Psoas muscle (tissue), 8 donors: ENCODE data around the gene GNB5. TPM values are rescaled to one million over a fixed set of nuclear protein-coding genes. Genes with fewer than 3 reads are reported as not detected.
"Not testable (repeated sequence)": the region's sequence is repeated elsewhere in the genome, so short reads cannot be mapped to it uniquely, and the experiment has no call there.

Experiments
- ATAC-seq, 4 donors: fragments of 200-7000 bp; cut with Tn5 transposase; one replicate each; pipeline ENCODE4 v1.9.1; 2020; ENCODE audit warnings: moderate library complexity in 3 of 4, mild to moderate bottlenecking in 2 of 4
- DNase-seq, 2 donors: peaks; one replicate each; pipeline ENCODE4 v3.0.0-alpha.2; 2020
- H3K27ac ChIP-seq: fragments of 200-600 bp; one replicate; pipeline ENCODE4 v1.8.0; 2022
- H3K27me3 ChIP-seq, 3 donors: fragments of 200-600 bp in 1 of 3; one replicate each; pipeline versions ENCODE4 v1.6.1 to v1.8.0; 2013 to 2022; ENCODE audit warnings: low read length in 2 of 3, mild to moderate bottlenecking in 2 of 3, moderate library complexity in 1 of 3; ENCODE audit not compliant: insufficient read depth in 3 of 3
- H3K36me3 ChIP-seq, 2 donors: fragments of 200-600 bp in 1 of 2; one replicate each; pipeline versions ENCODE4 v1.6.1 to v1.8.0; 2013 to 2022; ENCODE audit warnings: low read depth in 1 of 2, mild to moderate bottlenecking in 1 of 2, moderate library complexity in 1 of 2; ENCODE audit not compliant: insufficient read depth in 1 of 2
- H3K4me1 ChIP-seq: fragments of 200-600 bp; one replicate; pipeline ENCODE4 v1.8.0; 2022
- H3K4me3 ChIP-seq: fragments of 200-600 bp; one replicate; pipeline ENCODE4 v1.8.0; 2022; ENCODE audit warnings: mild to moderate bottlenecking
- H3K9me3 ChIP-seq: fragments of 200-600 bp; one replicate; pipeline ENCODE4 v1.8.0; 2022
- WGBS, 3 donors: extraction: QIAGEN DNeasy Blood & Tissue Kit; methylation state at CpG; one replicate each; pipeline versions ENCODE4 v1.1.6 to v1.1.7; 2013; 5-methylcytosine and 5-hydroxymethylcytosine counted together
- intact Hi-C, 2 donors: fragments of 100-400 bp; cut with DNase I; formaldehyde crosslinking; loops; one replicate each; pipeline versions ENCODE4 v1.11.0 to v1.14.2; 2022
- polyA plus RNA-seq, 3 donors: library from polyadenylated mRNA; stranded (reverse); fragments of 200-250 nt; gene quantifications; one replicate each; pipeline ENCODE4 v1.2.3, GENCODE V29; 2013
- total RNA-seq, 4 donors: library from RNA; stranded (reverse); fragmentation: NEBNext Ultra II Directional in 2 of 4; extraction: Animal tissue kit (Norgen Biotek cat#: 25700) in 2 of 4; gene quantifications; one replicate each; pipeline versions ENCODE4 v1.2.1 to v1.2.4, GENCODE V29; 2021 to 2023
- TF ChIP-seq, protein P1 (sequence below): fragments of 200-600 bp; IDR thresholded peaks from one replicate; pipeline ENCODE4 v1.8.0; 2022; ENCODE audit warnings: antibody characterized with exemption
- donor health status: healthy with polysubstance abuse.
- donor health status: DM: no; HTN: no; CAD: no; lungs with moderate emphysema.
- donor health status: Bipolar disorder and iron deficiency.
- donor health status: healthy.
- donor health status: DM: yes; HTN: yes; CAD: no.
- donor health status: DM: no; HTN: no; CAD: no.
- donor health status: DM: no; HTN: no; CAD: no.
- donor health status: DM: yes; HTN: yes; CAD: no.

The GNB5 gene
- total and polyA plus RNA-seq, 7 donors: 0.86 to 2.5 (median 1.4) TPM

DNA sequence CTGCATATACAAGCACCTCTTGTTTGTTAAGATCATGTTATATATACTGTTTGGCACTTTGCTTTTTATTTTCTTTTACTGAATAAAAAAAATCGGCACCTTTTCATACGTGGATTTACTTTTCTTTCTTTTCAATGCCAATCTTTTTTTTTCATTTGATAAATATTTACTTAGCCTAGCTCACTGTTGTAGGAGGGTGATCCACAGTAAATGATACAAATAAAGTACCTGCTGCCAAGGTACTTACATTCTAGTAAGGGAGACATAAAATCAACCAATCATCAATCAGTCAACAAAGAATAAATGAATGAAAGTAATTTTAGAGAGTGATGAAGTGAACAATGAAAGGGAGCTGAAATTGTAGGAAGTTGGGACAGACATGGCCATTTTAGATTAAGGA is 18.3 kb downstream of the GNB5 start:
- Histone ChIP-seq H3K36me3 (no peaks in the 10 kb centered on the region), H3K9me3 (no peaks in the 10 kb centered on the region), H3K4me1 (no peaks in the 10 kb centered on the region), H3K4me3 (no peak overlapping the region), H3K27ac (no peak overlapping the region), H3K27me3 (no peaks in the 10 kb centered on the region)
- intact Hi-C loops: no loop called here
- TF ChIP-seq, protein P1, sequence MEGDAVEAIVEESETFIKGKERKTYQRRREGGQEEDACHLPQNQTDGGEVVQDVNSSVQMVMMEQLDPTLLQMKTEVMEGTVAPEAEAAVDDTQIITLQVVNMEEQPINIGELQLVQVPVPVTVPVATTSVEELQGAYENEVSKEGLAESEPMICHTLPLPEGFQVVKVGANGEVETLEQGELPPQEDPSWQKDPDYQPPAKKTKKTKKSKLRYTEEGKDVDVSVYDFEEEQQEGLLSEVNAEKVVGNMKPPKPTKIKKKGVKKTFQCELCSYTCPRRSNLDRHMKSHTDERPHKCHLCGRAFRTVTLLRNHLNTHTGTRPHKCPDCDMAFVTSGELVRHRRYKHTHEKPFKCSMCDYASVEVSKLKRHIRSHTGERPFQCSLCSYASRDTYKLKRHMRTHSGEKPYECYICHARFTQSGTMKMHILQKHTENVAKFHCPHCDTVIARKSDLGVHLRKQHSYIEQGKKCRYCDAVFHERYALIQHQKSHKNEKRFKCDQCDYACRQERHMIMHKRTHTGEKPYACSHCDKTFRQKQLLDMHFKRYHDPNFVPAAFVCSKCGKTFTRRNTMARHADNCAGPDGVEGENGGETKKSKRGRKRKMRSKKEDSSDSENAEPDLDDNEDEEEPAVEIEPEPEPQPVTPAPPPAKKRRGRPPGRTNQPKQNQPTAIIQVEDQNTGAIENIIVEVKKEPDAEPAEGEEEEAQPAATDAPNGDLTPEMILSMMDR: no peak
- ATAC-seq: no peak
- DNase-seq: no peak
- WGBS, 3 donors: 87 to 94% (median 91%) methylated on average over 2 of the region's 2 CpGs

DNA sequence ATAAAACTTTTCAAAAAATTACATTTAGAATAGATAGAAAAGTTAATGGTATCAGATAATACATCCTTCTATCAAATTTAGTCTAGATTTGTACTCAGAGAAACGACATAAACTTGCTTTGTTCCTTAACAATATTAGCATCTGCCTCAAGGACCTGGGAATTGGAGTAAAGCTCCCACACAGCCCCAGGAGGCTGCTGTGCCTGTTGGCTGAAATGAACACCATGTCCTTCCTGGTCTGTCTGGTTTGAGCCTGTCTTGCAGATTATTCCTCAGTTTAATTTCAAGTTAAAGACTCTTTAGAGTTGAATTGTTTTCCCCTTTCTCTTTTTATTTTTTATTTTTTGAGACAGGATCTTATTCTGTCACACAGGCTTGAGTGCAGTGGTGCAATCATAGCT is 19.4 kb downstream of the GNB5 start:
- H3K9me3 ChIP-seq: no peaks in the 10 kb centered on the region
- H3K4me1 ChIP-seq: no peaks in the 10 kb centered on the region
- intact Hi-C loops: no loop called here
- TF ChIP-seq, protein P1: no peak
- H3K36me3 ChIP-seq: no peaks in the 10 kb centered on the region
- H3K27ac ChIP-seq: no peak overlapping the region
- no peaks in the 10 kb centered on the region for H3K27me3 ChIP-seq
- ATAC-seq: no peak
- no peak overlapping the region for H3K4me3 ChIP-seq
- no peak for DNase-seq
- 12 to 25% (median 24%) methylated on average over 1 of the region's 1 CpG for WGBS, 3 donors

DNA sequence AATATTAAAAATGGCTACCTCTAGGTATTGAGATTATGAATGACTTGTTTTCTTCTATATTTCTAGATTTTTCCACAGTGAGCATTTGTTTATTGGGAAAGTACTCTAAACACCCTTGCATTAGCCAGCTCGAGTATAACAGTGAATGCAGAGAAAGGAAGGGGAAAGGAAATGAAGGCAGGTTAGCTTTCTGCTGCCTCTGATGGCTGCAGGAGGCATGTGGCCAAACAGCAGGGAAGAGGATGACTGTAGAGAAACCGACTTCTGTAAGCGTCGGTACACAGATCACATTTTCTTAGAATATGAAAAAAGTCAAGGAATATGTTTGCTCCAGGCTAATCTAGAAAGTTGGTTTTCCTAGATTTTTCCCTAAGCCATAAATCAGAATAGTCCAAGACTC is 19.8 kb downstream of the GNB5 start:
- Histone ChIP-seq H3K27me3 (no peaks in the 10 kb centered on the region), H3K36me3 (no peaks in the 10 kb centered on the region), H3K4me1 (no peaks in the 10 kb centered on the region), H3K9me3 (no peaks in the 10 kb centered on the region), H3K27ac (no peak overlapping the region), H3K4me3 (no peak overlapping the region)
- WGBS, 3 donors: 19 to 30% (median 27%) methylated on average over 4 of the region's 4 CpGs
- intact Hi-C loops: no loop called here
- TF ChIP-seq, protein P1: no peak
- DNase-seq: no peak
- ATAC-seq: no peak

DNA sequence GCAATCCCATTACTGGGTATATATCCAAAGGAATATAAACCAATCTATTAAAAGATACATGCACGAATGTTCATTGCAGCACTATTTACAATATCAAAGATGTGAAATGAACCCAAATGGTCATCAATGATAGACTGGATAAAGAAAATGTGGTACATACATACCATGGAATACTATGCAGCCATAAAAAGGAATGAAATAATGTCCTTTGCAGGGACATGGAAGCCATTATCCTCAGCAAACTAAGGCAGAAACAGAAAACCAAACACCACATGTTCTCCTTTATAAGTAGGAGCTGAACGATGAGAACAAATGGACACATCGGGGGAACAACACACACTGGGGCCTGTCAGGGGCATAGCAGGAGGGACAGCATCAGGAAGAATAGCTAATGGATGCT is 21.0 kb downstream of the GNB5 start:
- H3K36me3 ChIP-seq, H3K27ac ChIP-seq, DNase-seq, H3K27me3 ChIP-seq, H3K4me1 ChIP-seq, H3K4me3 ChIP-seq, H3K9me3 ChIP-seq, ATAC-seq, intact Hi-C loops: not testable (repeated sequence)
- WGBS, 3 donors: 91 to 95% (median 93%) methylated on average over 3 of the region's 3 CpGs

DNA sequence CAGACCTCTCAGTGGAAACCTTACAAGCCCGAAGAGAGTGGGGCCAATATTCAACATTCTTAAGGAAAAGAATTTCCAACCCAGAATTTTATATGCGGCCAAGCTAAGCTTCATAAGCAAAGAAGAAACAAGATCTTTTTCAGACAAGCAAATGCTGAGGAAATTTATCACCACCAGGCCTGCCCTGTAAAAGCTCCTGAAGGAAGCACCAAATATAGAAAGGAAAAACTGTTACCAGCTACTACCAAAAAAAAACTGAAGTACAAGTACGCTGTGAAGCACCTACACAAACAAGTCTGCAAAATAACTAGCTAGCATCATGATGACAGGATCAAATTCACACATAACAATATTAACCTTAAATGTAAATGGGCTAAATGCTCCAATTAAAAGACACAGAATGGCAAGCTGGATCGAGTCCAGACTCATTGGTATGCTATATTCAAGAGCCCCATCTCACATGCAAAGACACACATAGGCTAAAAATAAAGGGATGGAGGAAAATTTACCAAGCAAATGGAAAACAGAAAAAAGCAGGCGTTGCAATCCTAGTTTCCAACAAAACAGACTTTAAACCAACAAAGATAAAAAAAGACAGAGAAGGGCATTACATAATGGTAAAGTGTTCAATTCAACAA is 25.6 kb downstream of the GNB5 start:
- H3K27me3 ChIP-seq, H3K27ac ChIP-seq, ATAC-seq, H3K4me1 ChIP-seq, H3K36me3 ChIP-seq, H3K4me3 ChIP-seq, intact Hi-C loops, H3K9me3 ChIP-seq, DNase-seq: not testable (repeated sequence)
- 79 to 89% (median 87%) methylated on average over 5 of the region's 5 CpGs for WGBS, 3 donors
